Measurements from ENCODE around the gene VSX2. TPM values are rescaled to one million over a fixed set of nuclear protein-coding genes. Genes with fewer than 3 reads are reported as not detected.

VSX2 gene
- total RNA-seq, 1 experiment from 2014 or later, result not detected

GRCh38 chr14:74204491-74204890, 34.8 kb upstream of the VSX2 start:
- H3K9ac ChIP-seq (ENCODE audit: extremely low read depth, insufficient read length, low read length), result no peak overlapping the region
- no peaks in the 10 kb centered on the region for H3K27me3 ChIP-seq (ENCODE audit: insufficient read depth, low read length)
- H4K5ac ChIP-seq (ENCODE audit: insufficient read length, low read depth, low read length), result no peak overlapping the region
- no CpG with 5 or more reads among the region's 6 CpGs for WGBS (ENCODE audit: extremely low coverage, insufficient read length, low lambda C conversion rate)
- no peak for TF ChIP-seq CTCF (conservative IDR thresholded peaks at IDR 0.05)
- no peaks in the 10 kb centered on the region for H3K9me3 ChIP-seq (ENCODE audit: control insufficient read depth, low read depth, low read length)
- no peak overlapping the region for H3K4ac ChIP-seq (ENCODE audit: low read depth, low read length)
- H2BK15ac ChIP-seq (ENCODE audit: low read depth, low read length), result no peak overlapping the region
- no peak overlapping the region for H2AFZ ChIP-seq (ENCODE audit: low read length)
- no peak overlapping the region for H2BK20ac ChIP-seq (ENCODE audit: low read depth, low read length, poor library complexity, severe bottlenecking)
- H2BK5ac ChIP-seq (ENCODE audit: insufficient read length, low read length), result no peak overlapping the region
- H3K23ac ChIP-seq (ENCODE audit: insufficient read length, low read depth, low read length), result no peak overlapping the region
- Mint-ChIP-seq H3K36me3 (ENCODE audit: insufficient read depth in 1 of 3, low read depth in 3 of 3) (peaks cover 0 to 15% (median 0%) of the 10 kb centered on the region in 3 experiments; a peak in 4 of 7 replicates), H3K27me3 (ENCODE audit: low read depth) (no peaks in the 10 kb centered on the region), H3K4me3 (no peak overlapping the region), H3K27ac (peak overlapping the region; percentile 24 to 39 (median 30); a peak in 4 of 7 replicates), H3K4me1 (no peaks in the 10 kb centered on the region; a peak in 1 of 4 replicates), H3K9me3 (no peaks in the 10 kb centered on the region)
- H3K23me2 ChIP-seq (ENCODE audit: insufficient read length, low read depth, low read length, poor library complexity, severe bottlenecking), result no peaks in the 10 kb centered on the region
- no peak overlapping the region for H3T11ph ChIP-seq (ENCODE audit: low read length)
- H3K4me2 ChIP-seq (ENCODE audit: insufficient read depth, insufficient read length, low read length), result no peak overlapping the region
- no peak overlapping the region for H2BK12ac ChIP-seq (ENCODE audit: insufficient read length, low read depth, low read length)
- no peak for DNase-seq
- H2BK120ac ChIP-seq (ENCODE audit: low read depth, low read length, poor library complexity, severe bottlenecking), result no peak overlapping the region
- H3K4me1 ChIP-seq (ENCODE audit: insufficient read depth, low read length), result no peaks in the 10 kb centered on the region
- no peak overlapping the region for H4K8ac ChIP-seq (replicated peaks; ENCODE audit: insufficient read length, low read depth, low read length)
- no peak overlapping the region for H2AK5ac ChIP-seq (ENCODE audit: insufficient read length, low read length)
- no peaks in the 10 kb centered on the region for H4K20me1 ChIP-seq (ENCODE audit: control insufficient read depth, insufficient read depth, insufficient read length)
- H3K56ac ChIP-seq (ENCODE audit: insufficient read length, low read depth, low read length), result no peak overlapping the region
- no peaks in the 10 kb centered on the region for H3K79me1 ChIP-seq (ENCODE audit: insufficient read depth, low read depth, low read length, poor library complexity, severe bottlenecking)
- no peak overlapping the region for H3K27ac ChIP-seq (ENCODE audit: insufficient read length, low read depth, low read length)
- H3K18ac ChIP-seq (ENCODE audit: insufficient read length, low read depth, low read length), result no peak overlapping the region
- H3K14ac ChIP-seq (ENCODE audit: insufficient read depth, low read length), result no peak overlapping the region
- H4K91ac ChIP-seq (ENCODE audit: insufficient read length, low read depth, low read length), result no peak overlapping the region
- no peaks in the 10 kb centered on the region for H3K79me2 ChIP-seq (ENCODE audit: insufficient read depth, low read length)

Measured in H9 (cell line).